ENCODE results near the gene SGCD.

Gene SGCD

GRCh38 chr5:156379206-156379605, 52.2 kb downstream of the SGCD start:
- no peak for TF ChIP-seq CTCF (IDR thresholded peaks at IDR 0.05)

- TF ChIP-seq CTCF (IDR thresholded peaks at IDR 0.05) = no peak
These were observed 53.9 kb downstream of the SGCD start for GRCh38 chr5:156380848-156381247.

- TF ChIP-seq CTCF (IDR thresholded peaks at IDR 0.05) = no peak
These were observed 56.7 kb downstream of the SGCD start for GRCh38 chr5:156383510-156384265.

GRCh38 chr5:156385416-156385815, 58.5 kb downstream of the SGCD start:
- no peak for TF ChIP-seq CTCF (IDR thresholded peaks at IDR 0.05)

- TF ChIP-seq CTCF (IDR thresholded peaks at IDR 0.05) = no peak
These were observed 60.0 kb downstream of the SGCD start for GRCh38 chr5:156386976-156387375.

GRCh38 chr5:156387391-156387790, 60.4 kb downstream of the SGCD start:
- TF ChIP-seq CTCF (IDR thresholded peaks at IDR 0.05) = no peak

GRCh38 chr5:156388233-156388632, 61.3 kb downstream of the SGCD start:
- TF ChIP-seq CTCF (IDR thresholded peaks at IDR 0.05) = no peak

- no peak for TF ChIP-seq CTCF (IDR thresholded peaks at IDR 0.05)
These were observed 64.2 kb downstream of the SGCD start for GRCh38 chr5:156391139-156391538.
